ENCODE data around the gene NHP2.
"Not testable (repeated sequence)": the region's sequence is repeated elsewhere in the genome, so short reads cannot be mapped to it uniquely, and the experiment has no call there.

Gene NHP2

GRCh38 chr5:178137991-178138390, 15.7 kb downstream of the NHP2 start:
- TF ChIP-seq CTCF (IDR thresholded peaks at IDR 0.05; ENCODE audit: unreplicated experiment in 3 of 3), result no peak
- Mint-ChIP-seq H3K27me3 (ENCODE audit: low read depth) (no peaks in the 10 kb centered on the region), H3K36me3 (ENCODE audit: low read depth) (peaks cover 32% of the 10 kb centered on the region), H3K27ac (no peak overlapping the region), H3K4me3 (no peak overlapping the region), H3K4me1 (peaks cover 14% of the 10 kb centered on the region), H3K9me3 (no peaks in the 10 kb centered on the region)

DNA sequence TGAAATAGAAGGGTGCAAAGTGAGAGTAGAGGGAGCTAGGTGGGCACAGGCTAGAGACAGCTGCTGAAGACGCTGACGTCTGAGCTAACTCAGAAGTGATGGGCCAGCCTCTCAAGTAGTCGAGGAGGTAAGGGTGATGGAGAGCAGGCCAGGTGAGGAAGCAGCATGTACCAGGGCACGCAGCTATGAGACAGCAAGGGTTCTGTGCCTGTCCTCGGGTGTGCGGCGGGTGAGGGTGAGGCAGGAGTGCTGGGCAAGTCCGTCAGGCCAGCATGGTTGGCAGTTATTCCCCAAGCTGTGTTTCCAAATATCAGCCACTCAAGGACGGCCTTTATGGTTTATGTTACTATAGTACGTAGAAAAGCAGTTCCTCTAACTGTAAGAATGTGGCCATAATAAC, 16.7 kb downstream of the NHP2 start:
- H3K36me3 Mint-ChIP-seq (ENCODE audit: low read depth), result peaks cover 25% of the 10 kb centered on the region
- no peak overlapping the region for H3K27ac Mint-ChIP-seq
- TF ChIP-seq CTCF (IDR thresholded peaks at IDR 0.05; ENCODE audit: unreplicated experiment in 3 of 3), result no peak
- no peak overlapping the region for H3K4me3 Mint-ChIP-seq
- no peaks in the 10 kb centered on the region for H3K27me3 Mint-ChIP-seq (ENCODE audit: low read depth)
- peaks cover 5% of the 10 kb centered on the region for H3K4me1 Mint-ChIP-seq
- H3K9me3 Mint-ChIP-seq, result no peaks in the 10 kb centered on the region

GRCh38 chr5:178131446-178131996, 22.2 kb downstream of the NHP2 start:
- peaks cover 15% of the 10 kb centered on the region for H3K4me1 Mint-ChIP-seq
- peak overlapping the region; percentile 19 to 58 (median 36) for H3K27ac Mint-ChIP-seq
- TF ChIP-seq CTCF (IDR thresholded peaks at IDR 0.05; ENCODE audit: unreplicated experiment in 3 of 3), result no peak
- no peaks in the 10 kb centered on the region for H3K27me3 Mint-ChIP-seq (ENCODE audit: low read depth)
- peak overlapping the region; percentile 81 to 83 (median 83) for H3K4me3 Mint-ChIP-seq
- peaks cover 12% of the 10 kb centered on the region for H3K36me3 Mint-ChIP-seq (ENCODE audit: low read depth)
- no peaks in the 10 kb centered on the region for H3K9me3 Mint-ChIP-seq

DNA sequence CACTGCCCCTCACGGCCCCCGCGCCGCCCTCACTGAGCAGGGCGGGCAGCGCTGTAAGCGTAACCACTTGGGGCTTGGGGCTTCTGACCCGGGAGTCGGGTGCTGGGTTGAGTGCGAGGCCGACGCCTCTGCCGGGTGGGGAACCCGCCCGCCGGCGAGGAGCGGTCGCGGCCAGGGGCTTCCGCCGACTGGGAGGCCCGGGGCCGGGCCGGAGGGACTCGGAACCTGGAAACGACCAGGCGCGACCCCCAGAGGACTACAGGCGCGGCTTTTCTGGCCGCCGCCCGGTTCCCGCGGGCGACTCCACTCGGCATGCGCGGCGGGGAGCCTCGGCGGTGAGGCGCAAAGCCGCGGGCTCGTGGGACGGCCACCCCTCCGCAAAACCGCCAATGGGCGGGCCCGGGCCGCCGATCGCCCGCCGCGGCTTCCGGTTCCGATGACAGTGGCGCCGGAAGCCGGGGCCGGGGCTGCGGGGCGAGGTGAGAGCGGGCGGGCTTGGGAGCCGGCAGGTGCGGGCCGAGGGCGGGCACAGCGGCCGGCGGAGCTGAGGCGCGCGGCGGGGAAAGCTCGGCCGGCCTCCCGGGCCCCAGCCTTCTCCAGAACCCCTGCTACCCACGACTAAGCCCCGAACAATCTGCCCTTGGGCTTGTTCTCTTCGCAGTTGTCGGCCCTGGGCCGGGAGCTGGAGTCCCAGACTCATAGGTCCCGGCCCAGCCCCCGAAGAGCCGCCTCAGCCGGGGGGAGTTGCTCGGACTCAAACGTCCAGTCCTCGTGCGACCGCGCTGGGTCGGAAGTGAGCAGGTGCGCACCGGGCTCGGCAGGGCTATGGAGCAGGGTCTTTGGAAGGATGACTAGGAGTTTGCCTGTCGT, 22.9 kb downstream of the NHP2 start, which contains the start of gene RMND5B:
Gene RMND5B, plus strand, starts transcription at position 439 of the 870 bp plus-strand sequence. CDS start 7,106 bp downstream, outside the sequence.
- peaks cover 17% of the 10 kb centered on the region for H3K4me1 Mint-ChIP-seq
- no peak for TF ChIP-seq CTCF (IDR thresholded peaks at IDR 0.05; ENCODE audit: unreplicated experiment in 3 of 3)
- peak within 1 kb of the TSS; percentile 81 to 86 (median 85) for H3K4me3 Mint-ChIP-seq
- peaks cover 12% of the 10 kb centered on the region for H3K36me3 Mint-ChIP-seq (ENCODE audit: low read depth)
- peak within 1 kb of the TSS; percentile 73 to 96 (median 93) for H3K27ac Mint-ChIP-seq
- H3K27me3 Mint-ChIP-seq (ENCODE audit: low read depth), result no peaks in the 10 kb centered on the region
- no peaks in the 10 kb centered on the region for H3K9me3 Mint-ChIP-seq

DNA sequence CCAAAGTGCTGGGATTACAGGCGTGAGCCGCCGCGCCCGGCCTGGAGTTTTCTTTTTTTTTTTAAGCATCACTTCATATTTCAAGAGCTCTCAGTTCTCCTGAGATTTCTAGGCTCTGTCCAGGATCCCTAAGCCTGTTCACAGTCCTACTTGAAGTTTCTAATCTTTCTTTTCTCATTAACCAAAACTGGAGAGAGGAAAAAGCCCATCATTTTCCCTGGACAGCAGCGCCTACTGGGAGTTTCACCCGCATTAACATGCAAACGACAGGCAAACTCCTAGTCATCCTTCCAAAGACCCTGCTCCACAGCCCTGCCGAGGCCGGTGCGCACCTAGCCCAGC, 23.5 kb downstream of the NHP2 start:
- peak overlapping the region; percentile 78 to 86 (median 85) for H3K4me3 Mint-ChIP-seq
- peaks cover 12% of the 10 kb centered on the region for H3K36me3 Mint-ChIP-seq (ENCODE audit: low read depth)
- not testable (repeated sequence) for H3K9me3 Mint-ChIP-seq; H3K27me3 Mint-ChIP-seq (ENCODE audit: low read depth)
- peak overlapping the region; percentile 73 to 96 (median 93) for H3K27ac Mint-ChIP-seq
- H3K4me1 Mint-ChIP-seq, result peaks cover 23% of the 10 kb centered on the region

DNA sequence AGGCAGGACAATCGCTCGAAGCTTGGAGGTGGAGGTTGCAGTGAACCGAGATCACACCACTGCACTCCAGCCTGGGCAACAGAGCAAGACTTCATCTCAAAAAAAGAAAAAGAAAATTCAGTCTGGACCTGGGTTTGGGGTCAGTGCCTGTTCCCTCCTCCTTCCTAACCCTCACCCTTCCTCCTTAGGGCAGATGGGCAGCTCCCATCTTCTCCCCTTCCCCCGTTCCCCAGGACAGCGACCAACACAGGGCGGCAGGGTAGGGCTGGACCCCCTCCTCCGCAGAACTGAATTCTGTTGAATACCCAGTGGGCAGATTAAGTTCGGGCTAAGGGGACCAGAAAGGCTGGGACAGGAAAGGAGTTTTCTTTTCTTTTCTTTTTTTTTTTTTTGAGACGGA, 24.4 kb downstream of the NHP2 start:
- H3K27ac Mint-ChIP-seq, result no peak overlapping the region
- no peak for TF ChIP-seq CTCF (IDR thresholded peaks at IDR 0.05; ENCODE audit: unreplicated experiment in 3 of 3)
- H3K4me1 Mint-ChIP-seq, result peaks cover 32% of the 10 kb centered on the region
- H3K4me3 Mint-ChIP-seq, result peak overlapping the region; percentile 23 to 53 (median 42)
- no peaks in the 10 kb centered on the region for H3K9me3 Mint-ChIP-seq
- H3K36me3 Mint-ChIP-seq (ENCODE audit: low read depth), result peaks cover 11% of the 10 kb centered on the region
- H3K27me3 Mint-ChIP-seq (ENCODE audit: low read depth), result no peaks in the 10 kb centered on the region

- not testable (repeated sequence) for H3K27me3 Mint-ChIP-seq (ENCODE audit: low read depth); H3K9me3 Mint-ChIP-seq; H3K36me3 Mint-ChIP-seq (ENCODE audit: low read depth)
- H3K4me3 Mint-ChIP-seq, result peak overlapping the region; percentile 9 to 64 (median 58)
- peak overlapping the region in 2 of 3 experiments; percentile 12 to 32 for H3K27ac Mint-ChIP-seq
- H3K4me1 Mint-ChIP-seq, result peaks cover 42% of the 10 kb centered on the region
Measured at GRCh38 chr5:178127300-178128009, 26.2 kb downstream of the NHP2 start.

All from nephron (organoid).